Endothelial cell (in vitro differentiated cells): Measurements from ENCODE around the gene MTLN. TPM values are rescaled to one million over a fixed set of nuclear protein-coding genes. Genes with fewer than 3 reads are reported as not detected.

Source experiments
- DNase-seq: peaks from one replicate; pipeline ENCODE4 v3.0.0; 2021; ENCODE audit warnings: low spot score
- H3K27ac Mint-ChIP-seq: one replicate; pipeline ENCODE4 v1.8.0; 2021; ENCODE audit warnings: mixed read lengths, inconsistent platforms; ENCODE audit not compliant: unreplicated experiment
- H3K27me3 Mint-ChIP-seq: one replicate; pipeline ENCODE4 v1.8.0; 2021; ENCODE audit warnings: mild to moderate bottlenecking, moderate library complexity, mixed read lengths, inconsistent platforms; ENCODE audit not compliant: unreplicated experiment
- H3K36me3 Mint-ChIP-seq: one replicate; pipeline ENCODE4 v1.8.0; 2021; ENCODE audit warnings: mild to moderate bottlenecking, low read depth, mixed read lengths, inconsistent platforms; ENCODE audit not compliant: unreplicated experiment
- H3K4me1 Mint-ChIP-seq: one replicate; pipeline ENCODE4 v1.8.0; 2021; ENCODE audit warnings: mild to moderate bottlenecking, mixed read lengths, inconsistent platforms; ENCODE audit not compliant: unreplicated experiment
- H3K4me3 Mint-ChIP-seq: one replicate; pipeline ENCODE4 v1.8.0; 2021; ENCODE audit warnings: mild to moderate bottlenecking, mixed read lengths, inconsistent platforms; ENCODE audit not compliant: unreplicated experiment
- H3K9me3 Mint-ChIP-seq: one replicate; pipeline ENCODE4 v1.8.0; 2021; ENCODE audit warnings: mixed read lengths, inconsistent platforms; ENCODE audit not compliant: unreplicated experiment
- total RNA-seq: library from RNA; stranded (reverse); fragmentation: NEBNext Ultra II Directional; extraction: Animal tissue kit (Norgen Biotek cat#: 25700); gene quantifications from one replicate; pipeline ENCODE4 v1.2.1, GENCODE V29; 2021; ENCODE audit not compliant: unreplicated experiment
- TF ChIP-seq, protein P1 (sequence below): fragments of 200-600 bp; sonication (generic); IDR thresholded peaks from one replicate; pipeline ENCODE4 v1.5.0; 2021; ENCODE audit warnings: antibody characterized with exemption; ENCODE audit not compliant: unreplicated experiment

Gene MTLN
- total RNA-seq, 1 donor from 2014 or later = 20.2 TPM

DNA sequence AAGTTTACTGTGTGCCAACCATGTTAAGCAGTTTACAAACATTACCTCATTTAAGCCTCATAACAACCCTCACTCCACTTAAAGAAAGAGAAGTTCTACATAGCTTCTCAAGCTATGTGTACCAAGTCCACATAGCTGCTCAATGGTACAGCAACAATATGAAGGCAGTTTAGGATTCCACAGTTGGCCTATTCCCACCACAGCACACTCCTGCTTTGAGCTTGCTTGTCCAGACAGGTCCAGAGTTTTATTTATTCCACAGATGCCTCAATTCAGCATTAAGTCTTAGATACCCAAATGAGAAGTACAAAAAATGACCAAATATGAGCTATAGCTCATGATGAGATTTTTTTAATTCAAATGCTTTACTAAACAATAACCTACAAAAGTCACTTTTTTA lies 32.3 kb downstream of the MTLN start:
- Mint-ChIP-seq H3K9me3 (peaks cover 23% of the 10 kb centered on the region), H3K27me3 (peaks cover 1% of the 10 kb centered on the region), H3K36me3 (peaks cover 14% of the 10 kb centered on the region), H3K4me1 (no peaks in the 10 kb centered on the region), H3K27ac (no peak overlapping the region), H3K4me3 (no peak overlapping the region)
- DNase-seq = no peak
- TF ChIP-seq, protein P1, sequence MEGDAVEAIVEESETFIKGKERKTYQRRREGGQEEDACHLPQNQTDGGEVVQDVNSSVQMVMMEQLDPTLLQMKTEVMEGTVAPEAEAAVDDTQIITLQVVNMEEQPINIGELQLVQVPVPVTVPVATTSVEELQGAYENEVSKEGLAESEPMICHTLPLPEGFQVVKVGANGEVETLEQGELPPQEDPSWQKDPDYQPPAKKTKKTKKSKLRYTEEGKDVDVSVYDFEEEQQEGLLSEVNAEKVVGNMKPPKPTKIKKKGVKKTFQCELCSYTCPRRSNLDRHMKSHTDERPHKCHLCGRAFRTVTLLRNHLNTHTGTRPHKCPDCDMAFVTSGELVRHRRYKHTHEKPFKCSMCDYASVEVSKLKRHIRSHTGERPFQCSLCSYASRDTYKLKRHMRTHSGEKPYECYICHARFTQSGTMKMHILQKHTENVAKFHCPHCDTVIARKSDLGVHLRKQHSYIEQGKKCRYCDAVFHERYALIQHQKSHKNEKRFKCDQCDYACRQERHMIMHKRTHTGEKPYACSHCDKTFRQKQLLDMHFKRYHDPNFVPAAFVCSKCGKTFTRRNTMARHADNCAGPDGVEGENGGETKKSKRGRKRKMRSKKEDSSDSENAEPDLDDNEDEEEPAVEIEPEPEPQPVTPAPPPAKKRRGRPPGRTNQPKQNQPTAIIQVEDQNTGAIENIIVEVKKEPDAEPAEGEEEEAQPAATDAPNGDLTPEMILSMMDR = no peak

DNA sequence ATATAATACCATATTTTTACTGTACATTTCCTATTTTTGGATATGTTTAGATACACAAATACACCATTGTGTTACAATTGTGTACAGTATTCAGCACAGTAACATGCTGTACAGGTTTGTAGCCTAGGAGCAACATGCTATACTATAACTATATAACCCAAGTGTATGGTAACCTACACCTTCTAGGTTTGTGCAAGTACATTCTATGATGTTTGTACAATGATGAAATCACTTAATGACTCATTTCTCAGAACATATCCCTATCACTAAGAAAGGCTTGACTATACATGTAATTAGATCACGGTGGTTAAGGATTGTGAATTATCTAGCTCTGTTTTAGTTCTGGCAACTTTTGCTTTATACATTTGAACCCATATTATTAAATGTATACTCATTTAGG lies 38.8 kb downstream of the MTLN start:
- no peak overlapping the region for H3K27ac Mint-ChIP-seq
- no peak overlapping the region for H3K4me3 Mint-ChIP-seq
- H3K27me3 Mint-ChIP-seq = no peaks in the 10 kb centered on the region
- H3K36me3 Mint-ChIP-seq = no peaks in the 10 kb centered on the region
- H3K9me3 Mint-ChIP-seq = no peaks in the 10 kb centered on the region
- DNase-seq = no peak
- peaks cover 3% of the 10 kb centered on the region for H3K4me1 Mint-ChIP-seq
- TF ChIP-seq, protein P1 = no peak

DNA sequence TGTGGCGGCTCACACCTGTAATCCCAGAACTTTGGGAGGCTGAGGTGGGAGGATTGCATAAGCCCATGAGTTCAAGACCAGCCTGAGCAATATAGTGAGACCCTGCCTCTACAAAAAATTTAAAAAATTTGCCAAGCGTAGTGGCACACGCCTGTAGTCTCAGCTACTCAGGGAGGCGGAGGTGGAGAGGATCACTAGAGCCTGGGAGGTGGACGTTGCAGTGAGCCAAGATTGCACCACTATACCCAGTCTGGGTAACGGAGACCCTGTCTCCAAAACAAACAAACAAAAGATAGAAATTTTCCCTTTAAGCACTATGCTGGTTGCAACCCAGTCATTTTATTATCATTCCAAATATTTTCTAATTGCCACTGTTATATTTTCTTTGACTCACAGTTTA lies 39.8 kb downstream of the MTLN start:
- DNase-seq = no peak
- no peaks in the 10 kb centered on the region for H3K27me3 Mint-ChIP-seq
- TF ChIP-seq, protein P1 = no peak
- H3K27ac Mint-ChIP-seq = no peak overlapping the region
- peaks cover 3% of the 10 kb centered on the region for H3K4me1 Mint-ChIP-seq
- no peaks in the 10 kb centered on the region for H3K9me3 Mint-ChIP-seq
- no peaks in the 10 kb centered on the region for H3K36me3 Mint-ChIP-seq
- H3K4me3 Mint-ChIP-seq = no peak overlapping the region

DNA sequence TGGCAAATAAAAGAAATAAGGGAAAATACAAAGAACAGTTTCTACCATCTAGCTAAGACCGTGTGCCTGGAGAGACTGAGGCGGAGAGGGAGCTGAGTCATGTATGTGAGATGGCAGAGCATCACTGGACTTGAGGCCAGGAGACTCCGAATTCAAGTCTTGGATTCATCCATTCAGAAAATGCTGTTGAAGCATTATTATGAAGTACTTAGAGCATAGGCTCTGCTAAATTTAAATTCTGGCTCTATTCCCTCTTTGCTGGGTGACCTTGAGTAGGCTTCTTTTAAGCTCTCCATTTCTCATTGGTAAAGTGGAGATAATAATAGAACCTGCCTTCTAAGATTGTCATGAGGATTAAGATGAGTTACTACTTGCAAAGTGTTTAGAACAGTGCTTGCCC lies 42.2 kb downstream of the MTLN start:
- no peak overlapping the region for H3K27ac Mint-ChIP-seq
- no peak overlapping the region for H3K4me3 Mint-ChIP-seq
- H3K4me1 Mint-ChIP-seq = peaks cover 3% of the 10 kb centered on the region
- no peaks in the 10 kb centered on the region for H3K9me3 Mint-ChIP-seq
- DNase-seq = no peak
- TF ChIP-seq, protein P1 = no peak
- no peaks in the 10 kb centered on the region for H3K27me3 Mint-ChIP-seq
- H3K36me3 Mint-ChIP-seq = no peaks in the 10 kb centered on the region

DNA sequence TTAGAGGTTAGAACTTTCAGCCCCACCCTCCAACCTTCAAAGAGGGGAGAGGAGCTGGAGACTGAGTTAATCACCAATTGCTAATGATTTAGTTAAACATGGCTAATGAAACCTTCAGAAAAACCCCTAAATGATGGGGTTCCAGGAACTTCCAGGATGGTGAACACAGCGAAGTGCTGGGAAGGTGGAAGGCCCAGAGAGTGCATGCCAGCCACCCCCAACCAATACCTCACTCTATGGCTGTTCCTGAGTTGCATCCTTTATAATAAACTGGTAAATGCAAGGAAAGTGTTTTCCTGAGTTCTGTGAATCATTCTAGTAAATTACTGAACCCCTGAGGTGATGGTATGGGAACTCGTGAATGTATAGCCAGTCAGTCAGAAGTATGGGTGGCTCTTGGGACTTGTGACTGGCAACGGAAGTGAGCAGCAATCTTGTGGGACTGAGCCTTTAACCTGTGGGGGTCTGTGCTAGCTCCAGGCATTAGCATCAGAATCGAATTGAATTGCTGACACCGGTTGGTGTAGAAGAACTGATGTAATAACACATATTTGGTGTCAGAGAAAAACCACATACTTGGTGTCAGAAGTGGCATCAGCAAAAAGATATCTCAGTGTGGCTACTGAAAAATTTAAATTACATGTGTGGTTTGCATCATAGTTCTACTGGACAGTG lies 44.9 kb downstream of the MTLN start:
- Mint-ChIP-seq H3K9me3 (no peaks in the 10 kb centered on the region), H3K4me3 (no peak overlapping the region), H3K27me3 (no peaks in the 10 kb centered on the region), H3K4me1 (peaks cover 3% of the 10 kb centered on the region), H3K36me3 (no peaks in the 10 kb centered on the region), H3K27ac (no peak overlapping the region)
- DNase-seq = no peak
- TF ChIP-seq, protein P1 = no peak
